HG03108 (cell line): ENCODE data around the gene ZNF575.
"Not testable (repeated sequence)": the region's sequence is repeated elsewhere in the genome, so short reads cannot be mapped to it uniquely, and the experiment has no call there.

Source experiments
- ATAC-seq: cut with Tn5 transposase; IDR thresholded peaks from one replicate; pipeline ENCODE4 v1.9.1; 2021; ENCODE audit warnings: moderate library complexity; ENCODE audit not compliant: unreplicated experiment

Gene ZNF575

DNA sequence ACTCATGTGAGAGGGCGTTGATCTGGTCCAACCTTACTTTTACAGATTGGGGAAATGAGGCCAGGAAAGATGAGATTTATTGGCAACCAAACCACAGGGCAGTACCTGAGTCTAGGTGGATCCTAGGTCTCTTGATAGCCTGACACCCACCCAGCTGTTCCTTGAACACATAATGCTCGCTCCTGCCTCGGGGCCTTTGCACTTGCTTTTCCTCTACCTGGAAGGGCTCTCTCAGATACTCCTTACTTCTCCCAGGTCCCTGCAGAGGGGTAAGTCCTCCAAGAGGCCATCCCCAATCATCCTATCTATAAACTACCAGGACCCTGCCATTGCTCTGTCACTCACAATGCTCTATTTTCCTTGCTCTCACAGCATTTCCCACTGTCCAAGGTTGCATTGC, 7.4 kb downstream of the ZNF575 start:
- ATAC-seq, result no peak

GRCh38 chr19:43541920-43542650, 9.1 kb downstream of the ZNF575 start:
- no peak for ATAC-seq

DNA sequence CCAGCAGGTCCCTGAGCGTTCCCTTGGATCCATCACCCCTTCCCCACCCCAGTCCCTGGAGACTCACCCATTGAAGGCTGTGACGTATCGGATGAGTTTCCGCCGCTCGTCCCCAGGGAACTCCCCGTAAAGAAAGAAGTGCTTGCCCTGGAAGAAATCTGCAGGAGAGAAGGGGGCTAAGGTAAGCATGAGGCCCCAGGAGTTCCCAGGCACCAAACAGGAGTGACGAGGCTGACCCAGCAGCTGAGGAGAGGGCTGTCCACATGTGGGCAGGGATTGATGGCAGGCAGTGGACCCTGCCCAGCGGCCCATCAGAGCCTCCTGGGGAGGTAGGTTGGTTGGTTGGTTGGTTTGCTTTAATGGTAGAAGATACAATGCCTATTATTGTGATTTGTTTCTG, 11.1 kb downstream of the ZNF575 start:
- ATAC-seq, result no peak

GRCh38 chr19:43545276-43545675, 12.3 kb downstream of the ZNF575 start:
- no peak for ATAC-seq

- no peak for ATAC-seq
Observed at GRCh38 chr19:43545981-43546380, 13.0 kb downstream of the ZNF575 start.

DNA sequence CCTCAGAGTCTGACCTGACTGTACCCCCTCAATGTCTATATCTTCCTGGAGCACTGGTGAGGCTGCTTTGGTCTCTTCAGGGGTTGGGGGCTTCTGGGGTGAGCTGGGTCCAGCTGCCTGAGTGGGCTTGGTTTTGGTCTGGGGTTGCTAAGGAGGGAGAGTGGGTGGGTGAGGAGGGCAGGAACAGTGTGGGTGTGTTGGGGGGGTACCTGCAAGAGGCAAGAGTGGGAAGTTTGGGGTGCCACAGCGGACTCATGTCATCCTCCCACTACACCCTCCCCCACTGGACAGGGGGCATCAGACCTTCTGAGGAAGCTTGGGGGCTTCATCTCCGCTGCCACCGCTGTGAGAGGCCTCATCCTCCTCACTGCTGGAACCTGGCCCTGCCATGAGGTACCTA, 13.6 kb downstream of the ZNF575 start:
- ATAC-seq, result no peak

DNA sequence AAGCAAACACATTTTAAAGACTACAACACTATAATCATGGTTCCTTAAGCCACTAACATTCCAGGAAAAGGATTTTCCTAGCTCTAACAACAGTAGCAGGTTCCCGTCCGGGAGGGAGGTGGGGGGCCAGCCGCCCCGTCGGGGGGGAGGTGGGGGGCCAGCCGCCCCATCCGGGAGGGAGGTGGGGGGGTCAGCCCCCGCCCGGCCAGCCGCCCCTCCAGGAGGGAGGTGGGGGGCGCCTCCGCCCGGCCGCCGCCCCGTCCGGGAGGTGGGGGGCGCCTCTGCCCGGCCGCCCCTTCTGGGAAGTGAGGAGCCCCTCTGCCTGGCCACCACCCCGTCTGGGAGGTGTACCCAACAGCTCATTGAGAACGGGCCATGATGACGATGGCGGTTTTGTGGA, 14.9 kb downstream of the ZNF575 start:
- not testable (repeated sequence) for ATAC-seq

- ATAC-seq, result no peak
Observed at GRCh38 chr19:43548706-43549105, 15.7 kb downstream of the ZNF575 start.

DNA sequence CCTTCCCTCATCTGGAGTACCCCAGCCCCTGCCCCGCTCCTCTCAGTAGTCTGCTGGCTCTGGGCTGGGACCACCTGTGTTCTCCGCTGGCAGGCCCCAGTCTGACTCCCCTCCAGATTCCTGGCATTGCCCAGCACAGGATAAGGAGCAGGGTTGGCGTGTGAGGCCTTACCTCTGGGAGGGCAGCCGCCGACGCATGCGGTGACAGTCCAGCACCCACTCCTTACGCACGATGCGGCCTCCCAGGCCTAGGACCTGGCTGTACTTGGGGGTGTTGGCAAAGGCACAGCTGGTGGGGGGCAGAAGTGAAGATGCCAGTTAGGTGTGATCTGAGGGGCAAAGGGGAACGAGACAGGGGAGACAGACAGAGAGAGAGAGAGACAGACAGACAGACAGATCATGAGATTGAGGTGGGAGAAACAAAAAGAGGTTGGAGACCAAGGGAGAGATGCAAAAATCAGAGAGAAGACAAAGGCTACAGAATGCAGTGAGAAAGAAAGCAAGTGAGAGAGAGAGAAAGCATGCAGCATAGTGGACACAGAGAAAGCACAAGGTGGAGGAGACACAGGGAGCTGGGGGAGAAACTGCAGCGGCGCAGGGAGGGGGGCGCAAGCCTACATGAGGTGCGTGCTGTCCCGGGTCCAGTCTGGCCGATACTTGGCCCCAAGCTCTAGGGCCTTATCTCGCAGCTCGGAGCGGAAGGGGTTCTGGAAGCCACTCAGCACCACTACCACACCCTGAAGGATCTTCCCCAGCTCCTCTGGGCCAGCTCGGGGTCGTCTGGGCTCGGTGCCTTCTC, 18.6 kb downstream of the ZNF575 start:
- ATAC-seq, result no peak

DNA sequence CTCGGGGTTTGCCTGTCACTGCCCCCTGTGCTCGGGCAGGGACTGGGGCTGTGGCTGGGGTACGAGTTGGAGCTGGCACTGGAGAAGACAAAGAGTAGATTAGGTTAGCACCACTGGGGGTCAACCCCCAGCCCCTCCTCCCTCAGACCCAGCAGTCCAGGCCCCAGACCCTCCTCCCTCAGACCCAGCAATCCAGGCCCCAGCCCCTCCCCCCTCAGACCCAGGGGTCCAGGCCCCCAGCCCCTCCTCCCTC, 19.1 kb downstream of the ZNF575 start:
- no peak for ATAC-seq

- ATAC-seq, result no peak
Observed at GRCh38 chr19:43552616-43553015, 19.6 kb downstream of the ZNF575 start.

DNA sequence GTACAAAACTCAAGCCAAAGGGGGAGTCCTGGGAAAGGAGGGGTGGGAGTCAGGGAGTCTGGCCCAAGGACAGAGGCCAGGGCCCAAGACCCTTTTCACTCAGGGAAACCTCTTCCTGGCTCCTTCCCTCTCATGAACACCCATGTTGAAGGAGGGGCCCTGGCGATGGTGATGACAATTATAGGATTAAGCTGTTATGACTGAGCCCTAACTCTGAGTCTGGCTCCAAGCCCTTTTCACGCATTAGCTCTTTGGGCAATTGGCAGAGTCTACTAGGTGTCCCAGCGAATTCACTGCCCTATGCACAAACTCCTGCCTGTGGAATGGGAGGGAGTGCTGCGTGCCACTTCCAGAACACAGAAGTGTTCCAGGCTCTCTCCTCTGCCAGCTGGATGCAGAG, 20.7 kb downstream of the ZNF575 start:
- ATAC-seq, result no peak

DNA sequence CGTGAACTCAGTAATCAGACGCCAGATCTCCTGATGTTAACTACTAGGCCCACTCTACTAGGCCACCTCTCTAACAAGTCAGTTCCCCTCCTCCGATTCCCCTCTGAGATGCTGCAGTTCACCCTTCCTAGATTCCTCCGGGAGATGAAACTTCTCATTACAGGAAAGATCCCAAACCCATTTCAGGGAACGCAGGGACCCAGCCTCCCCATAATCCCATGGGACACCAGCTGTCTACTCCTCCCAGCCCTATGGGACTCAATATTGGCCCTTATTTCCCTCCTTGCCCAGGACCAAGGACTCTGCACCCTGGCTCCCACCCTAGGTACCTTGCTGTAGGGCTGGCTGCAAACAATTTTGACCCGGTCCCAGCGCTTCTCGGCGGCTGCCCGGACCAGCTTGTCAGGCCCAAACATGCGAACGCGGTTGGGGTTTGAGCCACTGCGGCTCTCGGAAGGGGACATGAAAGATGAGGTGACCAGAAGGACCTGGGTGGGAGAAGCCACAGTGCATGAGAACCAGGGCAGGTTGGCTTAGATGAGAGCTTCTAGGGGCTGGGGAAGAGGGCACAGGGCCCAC, 21.4 kb downstream of the ZNF575 start:
- ATAC-seq, result no peak

- no peak for ATAC-seq
Observed at GRCh38 chr19:43555185-43555770, 22.3 kb downstream of the ZNF575 start.

- ATAC-seq, result no peak
Observed at GRCh38 chr19:43560687-43561086, 27.7 kb downstream of the ZNF575 start.

GRCh38 chr19:43561139-43561970, 28.4 kb downstream of the ZNF575 start:
- ATAC-seq, result no peak

DNA sequence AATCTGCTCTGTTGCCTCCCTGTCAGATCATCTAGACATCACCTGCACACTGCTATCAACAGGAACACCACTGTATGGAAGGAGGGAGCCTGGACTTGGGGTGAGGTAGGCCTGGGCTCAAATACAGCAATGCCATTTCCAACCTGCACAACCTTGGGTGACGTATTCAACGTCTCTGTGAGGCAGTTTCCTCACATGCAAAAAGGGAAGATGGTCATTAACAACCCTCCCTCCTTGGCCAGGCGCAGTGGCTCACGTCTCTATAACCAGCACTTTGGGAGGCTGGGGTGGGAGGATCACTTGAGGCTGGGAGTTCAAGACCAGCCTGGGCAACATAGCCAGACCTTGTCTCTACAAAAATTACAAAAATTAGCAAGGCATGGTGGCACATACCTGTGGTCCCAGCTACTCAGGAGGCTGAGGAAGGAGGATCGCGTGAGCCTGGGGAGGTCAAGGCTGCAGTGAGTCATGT, 29.3 kb downstream of the ZNF575 start:
- no peak for ATAC-seq

GRCh38 chr19:43562698-43563241, 29.8 kb downstream of the ZNF575 start:
- ATAC-seq, result peak; percentile 68

- ATAC-seq, result no peak
Observed at GRCh38 chr19:43563816-43564457, 30.9 kb downstream of the ZNF575 start.

GRCh38 chr19:43564800-43565199, 31.8 kb downstream of the ZNF575 start:
- no peak for ATAC-seq
